Loucy (cell line): Measurements from ENCODE around the gene ULBP2.

Experiments
- CTCF ChIP-seq: fragments of 200-600 bp; sonication (generic); conservative IDR thresholded peaks from 2 replicates; pipeline ENCODE4 v1.5.1; 2014; ENCODE audit warnings: mild to moderate bottlenecking, antibody characterized with exemption, low read length
- EZH2phosphoT487 ChIP-seq: fragments of 200-600 bp; IDR thresholded peaks from 2 replicates; pipeline ENCODE4 v1.6.1; 2018; ENCODE audit warnings: antibody characterized with exemption, mild to moderate bottlenecking, moderate library complexity, borderline replicate concordance

DNA sequence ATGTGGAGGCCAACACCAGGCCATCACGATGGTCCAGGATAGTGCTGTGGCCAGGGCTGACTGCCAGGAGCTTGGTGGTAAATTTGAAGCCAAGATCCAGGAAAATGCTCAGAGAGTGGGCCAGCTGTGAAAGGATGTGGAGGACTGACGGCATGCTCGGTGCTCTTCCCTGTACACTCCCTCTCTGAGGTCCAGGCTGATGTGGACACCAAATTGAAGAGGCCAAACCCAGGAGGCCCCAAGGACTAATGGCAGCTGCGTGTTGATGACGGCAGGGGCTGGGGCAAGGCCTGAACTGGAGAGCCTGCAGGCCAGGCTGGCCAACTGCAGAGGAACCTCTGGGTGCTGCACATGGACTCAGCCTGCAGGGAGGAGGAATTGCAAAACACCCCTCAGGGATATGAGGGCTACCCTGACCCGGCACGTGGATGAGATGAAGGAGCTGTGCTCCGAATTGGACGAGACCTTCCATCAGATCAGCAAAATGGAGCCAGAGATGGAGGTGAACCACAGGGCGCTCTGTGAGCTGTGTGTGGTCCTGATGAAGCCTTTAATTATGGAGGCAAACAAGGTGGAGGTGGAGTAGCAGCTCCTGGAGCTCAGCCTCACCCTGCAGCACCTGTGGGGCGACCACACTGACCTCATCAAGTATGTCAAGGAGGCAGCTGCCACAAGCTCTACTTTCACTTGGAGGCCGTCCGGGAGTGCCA, 37.0 kb upstream of the ULBP2 start:
- TF ChIP-seq CTCF: no peak
- TF ChIP-seq EZH2phosphoT487: no peak
